Keratinocyte (primary cell): ENCODE measurements around the gene CHST15. TPM values are rescaled to one million over a fixed set of nuclear protein-coding genes. Genes with fewer than 3 reads are reported as not detected.

Experiments used
- DNase-seq: peaks from one replicate; pipeline ENCODE4 v3.0.0-alpha.2; 2011; ENCODE audit warnings: low read depth, missing footprints, low spot score
- FAIRE-seq: peaks from 2 replicates; lab custom pipeline; 2011; peaks lifted over from hg19 to GRCh38; lab: Jason Lieb, UNC
- H2AFZ ChIP-seq: 2 replicates; pipeline ENCODE4 v1.6.0; 2012; ENCODE audit warnings: low read length, control low read depth, inconsistent platforms; ENCODE audit not compliant: control insufficient read depth
- H3K27ac ChIP-seq: 2 replicates; pipeline ENCODE4 v1.5.1; 2011; ENCODE audit warnings: low read length; ENCODE audit not compliant: control insufficient read depth, insufficient read depth
- H3K27me3 ChIP-seq: 3 replicates; pipeline ENCODE4 v1.6.0; 2011; ENCODE audit warnings: low read length; ENCODE audit not compliant: control insufficient read depth, insufficient read depth; ENCODE audit errors: extremely low read depth
- H3K36me3 ChIP-seq, 2 experiments: 2 replicates in 1 of 2; 3 replicates in 1 of 2; pipeline ENCODE4 v1.5.1; 2011; ENCODE audit warnings: low read length in 2 of 2, mild to moderate bottlenecking in 1 of 2; ENCODE audit not compliant: control insufficient read depth in 2 of 2, insufficient read depth in 2 of 2; ENCODE audit errors: extremely low read depth in 1 of 2
- H3K4me1 ChIP-seq: 3 replicates; pipeline ENCODE4 v1.5.1; 2011; ENCODE audit warnings: low read length; ENCODE audit not compliant: control insufficient read depth, insufficient read depth; ENCODE audit errors: extremely low read depth
- H3K4me2 ChIP-seq: 3 replicates; pipeline ENCODE4 v1.6.0; 2011; ENCODE audit warnings: low read depth, low read length; ENCODE audit not compliant: control insufficient read depth, insufficient read depth; ENCODE audit errors: extremely low read depth
- H3K4me3 ChIP-seq, 3 experiments: fragments of 200-600 bp in 1 of 3; sonication (generic) in 1 of 3; 2 replicates in 2 of 3; 3 replicates in 1 of 3; pipeline ENCODE4 v1.5.1; 2011 to 2016; ENCODE audit warnings: low read length in 3 of 3, mild to moderate bottlenecking in 3 of 3, control low read depth in 2 of 3, inconsistent platforms in 1 of 3, low read depth in 1 of 3, mixed read lengths in 1 of 3, mixed run types in 1 of 3, moderate library complexity in 1 of 3; ENCODE audit not compliant: control insufficient read depth in 2 of 3, insufficient read depth in 2 of 3; ENCODE audit errors: extremely low read depth in 1 of 3
- H3K79me2 ChIP-seq: 2 replicates; pipeline ENCODE4 v1.6.0; 2012; ENCODE audit warnings: low read length; ENCODE audit not compliant: control insufficient read depth, insufficient read depth
- H3K9ac ChIP-seq: 3 replicates; pipeline ENCODE4 v1.6.0; 2011; ENCODE audit warnings: low read length; ENCODE audit not compliant: control insufficient read depth, insufficient read depth; ENCODE audit errors: extremely low read depth
- H3K9me1 ChIP-seq: 3 replicates; pipeline ENCODE4 v1.6.0; 2011; ENCODE audit warnings: low read length; ENCODE audit not compliant: control insufficient read depth, insufficient read depth; ENCODE audit errors: extremely low read depth
- H3K9me3 ChIP-seq: 2 replicates; pipeline ENCODE4 v1.5.1; 2012; ENCODE audit warnings: low read depth, low read length; ENCODE audit not compliant: control insufficient read depth
- H4K20me1 ChIP-seq: 3 replicates; pipeline ENCODE4 v1.6.0; 2011; ENCODE audit warnings: low read length; ENCODE audit not compliant: control insufficient read depth, insufficient read depth; ENCODE audit errors: extremely low read depth
- EZH2 ChIP-seq: IDR thresholded peaks from one replicate; pipeline ENCODE4 v1.6.1; 2012; ENCODE audit warnings: inconsistent platforms, mild to moderate bottlenecking, low read length, moderate library complexity
- dilution Hi-C: fragments of 300-500 bp; cut with MboI; formaldehyde crosslinking; loops from one replicate; pipeline ENCODE4 v1.7.0; 2020; ENCODE audit warnings: low sequenced_read_pairs; ENCODE audit not compliant: extremely low pct_ligation_motif_present
- polyA plus RNA-seq, 5 experiments: library from polyadenylated mRNA; depleted of rRNA in 3 of 5; stranded (reverse) in 3 of 5; stranded (forward) in 1 of 5; unstranded in 1 of 5; fragments of >200 nt; gene quantifications; 1 replicate in 1 of 5; 2 replicates in 3 of 5; 3 replicates in 1 of 5; pipeline versions ENCODE4 v1.2.1 to v1.2.3, GENCODE V29; 2011 to 2012; ENCODE audit warnings: missing spikeins in 2 of 5, low read depth in 1 of 5, low replicate concordance in 1 of 5
- TF ChIP-seq, protein P1 (sequence below), 3 experiments: IDR thresholded peaks in 1 of 3; conservative IDR thresholded peaks in 1 of 3; optimal IDR thresholded peaks in 1 of 3; 2 replicates in 2 of 3; 3 replicates in 1 of 3; pipeline versions ENCODE3 to v1.5.1; 2011; ENCODE audit warnings: low read length in 3 of 3, mild to moderate bottlenecking in 3 of 3, moderate library complexity in 2 of 3, control low read depth in 1 of 3, inconsistent platforms in 1 of 3; ENCODE audit not compliant: insufficient read depth in 2 of 3; ENCODE audit errors: extremely low read depth in 1 of 3

The CHST15 gene
- polyA plus RNA-seq, 1 donor (not counting 4 experiments of a cell fraction or from before 2014, with no cell fraction given) = 24.5 TPM

DNA sequence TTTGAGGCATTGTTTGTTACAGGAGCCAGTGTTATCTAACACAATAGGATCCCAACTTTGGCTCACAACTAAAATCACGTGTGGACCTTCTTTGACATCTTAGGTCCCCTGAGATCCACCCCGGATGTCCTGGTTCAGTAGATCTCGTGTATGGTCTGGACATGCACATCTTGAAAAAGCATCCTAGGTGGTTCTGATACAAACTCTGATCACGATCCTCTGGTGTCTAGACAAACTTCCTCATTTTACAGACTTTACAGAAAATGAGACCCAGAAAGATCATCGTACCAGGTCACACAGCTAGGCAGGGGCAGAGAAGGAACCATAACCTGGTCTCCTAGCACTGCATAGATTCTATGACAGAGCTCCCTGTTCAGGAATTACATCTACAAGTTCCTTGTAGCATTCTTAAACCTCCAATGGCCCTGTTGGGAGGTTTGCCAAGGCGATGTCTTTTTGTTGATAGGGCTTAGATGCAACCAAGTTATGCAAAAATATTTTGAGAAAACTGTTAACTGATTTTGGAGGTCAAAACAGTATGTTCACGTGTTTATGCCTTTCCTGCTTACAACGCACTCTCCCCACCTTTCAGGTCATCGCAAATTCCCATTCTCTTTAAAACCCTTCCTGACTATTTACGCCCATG, 30.8 kb upstream of the CHST15 start:
- no peak overlapping the region for H3K9ac ChIP-seq
- FAIRE-seq (no peak), DNase-seq (no peak)
- no peak overlapping the region for H3K27ac ChIP-seq
- no peak overlapping the region for H2AFZ ChIP-seq
- TF ChIP-seq EZH2 = no peak
- TF ChIP-seq, protein P1, sequence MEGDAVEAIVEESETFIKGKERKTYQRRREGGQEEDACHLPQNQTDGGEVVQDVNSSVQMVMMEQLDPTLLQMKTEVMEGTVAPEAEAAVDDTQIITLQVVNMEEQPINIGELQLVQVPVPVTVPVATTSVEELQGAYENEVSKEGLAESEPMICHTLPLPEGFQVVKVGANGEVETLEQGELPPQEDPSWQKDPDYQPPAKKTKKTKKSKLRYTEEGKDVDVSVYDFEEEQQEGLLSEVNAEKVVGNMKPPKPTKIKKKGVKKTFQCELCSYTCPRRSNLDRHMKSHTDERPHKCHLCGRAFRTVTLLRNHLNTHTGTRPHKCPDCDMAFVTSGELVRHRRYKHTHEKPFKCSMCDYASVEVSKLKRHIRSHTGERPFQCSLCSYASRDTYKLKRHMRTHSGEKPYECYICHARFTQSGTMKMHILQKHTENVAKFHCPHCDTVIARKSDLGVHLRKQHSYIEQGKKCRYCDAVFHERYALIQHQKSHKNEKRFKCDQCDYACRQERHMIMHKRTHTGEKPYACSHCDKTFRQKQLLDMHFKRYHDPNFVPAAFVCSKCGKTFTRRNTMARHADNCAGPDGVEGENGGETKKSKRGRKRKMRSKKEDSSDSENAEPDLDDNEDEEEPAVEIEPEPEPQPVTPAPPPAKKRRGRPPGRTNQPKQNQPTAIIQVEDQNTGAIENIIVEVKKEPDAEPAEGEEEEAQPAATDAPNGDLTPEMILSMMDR (optimal IDR thresholded peaks at IDR 0.05 in 1 of 3, IDR thresholded peaks at IDR 0.05 in 1 of 3, conservative IDR thresholded peaks at IDR 0.05 in 1 of 3; ENCODE audit: extremely low read depth in 1 of 3, insufficient read depth in 2 of 3, low read length in 3 of 3) = no peak
- H3K9me1 ChIP-seq = peaks cover 3% of the 10 kb centered on the region
- no peaks in the 10 kb centered on the region for H3K36me3 ChIP-seq
- no peaks in the 10 kb centered on the region for H4K20me1 ChIP-seq
- no peaks in the 10 kb centered on the region for H3K9me3 ChIP-seq
- H3K4me2 ChIP-seq = no peak overlapping the region
- no peak overlapping the region for H3K4me3 ChIP-seq
- dilution Hi-C loops = no loop called here
- no peaks in the 10 kb centered on the region for H3K79me2 ChIP-seq
- H3K27me3 ChIP-seq = peaks cover 6% of the 10 kb centered on the region
- H3K4me1 ChIP-seq = peaks cover 6% of the 10 kb centered on the region

DNA sequence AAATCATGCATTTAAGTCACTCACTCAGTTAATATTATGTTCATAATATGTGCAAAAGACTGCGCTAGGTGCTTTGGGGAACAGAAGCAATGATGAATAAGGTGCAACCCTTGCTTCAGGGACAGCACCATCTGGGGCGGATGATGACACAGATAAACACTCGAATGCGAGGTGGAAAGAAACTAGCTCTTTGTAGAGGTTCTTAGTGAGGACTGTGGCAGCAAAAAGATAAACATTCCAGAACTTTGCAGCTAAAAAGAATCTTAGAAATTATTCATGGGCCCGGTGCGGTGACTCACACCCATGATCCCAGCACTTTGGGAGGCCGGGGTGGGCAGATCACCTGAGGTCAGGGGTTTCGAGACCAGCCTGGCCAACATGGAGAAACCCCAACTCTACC, 29.8 kb upstream of the CHST15 start:
- TF ChIP-seq EZH2 = no peak
- TF ChIP-seq, protein P1 (optimal IDR thresholded peaks at IDR 0.05 in 1 of 3, IDR thresholded peaks at IDR 0.05 in 1 of 3, conservative IDR thresholded peaks at IDR 0.05 in 1 of 3; ENCODE audit: extremely low read depth in 1 of 3, insufficient read depth in 2 of 3, low read length in 3 of 3) = no peak
- Histone ChIP-seq H3K9me1 (peaks cover 3% of the 10 kb centered on the region), H3K27ac (no peak overlapping the region), H2AFZ (no peak overlapping the region), H3K79me2 (no peaks in the 10 kb centered on the region), H4K20me1 (no peaks in the 10 kb centered on the region), H3K9ac (no peak overlapping the region), H3K9me3 (no peaks in the 10 kb centered on the region), H3K4me3 (no peak overlapping the region), H3K36me3 (no peaks in the 10 kb centered on the region), H3K4me1 (peaks cover 6% of the 10 kb centered on the region), H3K4me2 (no peak overlapping the region), H3K27me3 (peaks cover 9% of the 10 kb centered on the region)
- dilution Hi-C loops = no loop called here
- FAIRE-seq (no peak), DNase-seq (no peak)
